OCI-LY1 (cell line): ENCODE data around the gene GSTP1.

ENCODE experiments used
- CTCF ChIP-seq: fragments of 200-600 bp; sonication (generic), shearing (Covaris generic); IDR thresholded peaks from 2 replicates; pipeline ENCODE4 v1.5.1; 2017; ENCODE audit warnings: mild to moderate bottlenecking, antibody characterized with exemption, low read length, moderate library complexity, mixed read lengths
- EZH2 ChIP-seq: fragments of 200-600 bp; sonication (generic), shearing (Covaris generic); IDR thresholded peaks from 2 replicates; pipeline ENCODE4 v1.8.0; 2017; ENCODE audit warnings: borderline replicate concordance, mixed run types, mild to moderate bottlenecking, antibody characterized with exemption, low read length, moderate library complexity, mixed read lengths

- no peak for TF ChIP-seq CTCF
- no peak for TF ChIP-seq EZH2
Observed at GRCh38 chr11:67582011-67582410, 1.6 kb upstream of the GSTP1 start.
